HG03558 (cell line): ENCODE measurements around the gene ZNF598.

Source experiments
- ATAC-seq: cut with Tn5 transposase; IDR thresholded peaks from one replicate; pipeline ENCODE4 v1.9.1; 2021; ENCODE audit warnings: moderate number of reproducible peaks; ENCODE audit not compliant: unreplicated experiment; ENCODE audit errors: extremely low read depth

ZNF598 gene

GRCh38 chr16:2008631-2009163 is 924 bp downstream of the ZNF598 start:
- ATAC-seq = no peak

DNA sequence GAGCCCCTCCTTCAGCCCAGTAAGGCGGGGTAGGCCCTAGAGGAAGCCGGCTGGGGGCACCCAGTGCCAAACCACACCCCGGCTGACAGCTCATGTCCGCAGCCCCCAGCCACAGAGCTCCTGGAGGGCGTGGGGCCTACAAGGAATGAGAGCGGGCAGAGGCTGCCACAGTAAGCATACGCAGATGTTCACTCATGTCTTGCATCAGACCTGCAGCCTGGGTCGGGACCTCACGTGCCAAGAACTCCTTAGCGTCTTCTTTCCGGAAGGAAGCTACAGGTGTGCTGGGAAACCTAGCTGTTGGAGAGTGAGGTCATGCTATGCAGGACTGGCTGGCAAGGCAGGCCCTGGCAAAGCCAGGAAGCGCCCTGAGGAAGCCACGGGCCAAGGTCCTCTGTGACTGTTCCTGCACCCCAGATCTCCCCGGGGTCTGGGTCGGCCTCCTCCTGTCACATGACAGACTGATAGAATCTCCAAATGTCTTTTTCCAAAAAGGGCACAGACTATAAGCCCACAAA is 1.6 kb downstream of the ZNF598 start:
- no peak for ATAC-seq

GRCh38 chr16:2007081-2007836 is 2.4 kb downstream of the ZNF598 start:
- ATAC-seq = no peak

GRCh38 chr16:2006317-2006716 is 3.3 kb downstream of the ZNF598 start:
- no peak for ATAC-seq

- no peak for ATAC-seq
Measured at GRCh38 chr16:2005646-2006045, 4.0 kb downstream of the ZNF598 start.

DNA sequence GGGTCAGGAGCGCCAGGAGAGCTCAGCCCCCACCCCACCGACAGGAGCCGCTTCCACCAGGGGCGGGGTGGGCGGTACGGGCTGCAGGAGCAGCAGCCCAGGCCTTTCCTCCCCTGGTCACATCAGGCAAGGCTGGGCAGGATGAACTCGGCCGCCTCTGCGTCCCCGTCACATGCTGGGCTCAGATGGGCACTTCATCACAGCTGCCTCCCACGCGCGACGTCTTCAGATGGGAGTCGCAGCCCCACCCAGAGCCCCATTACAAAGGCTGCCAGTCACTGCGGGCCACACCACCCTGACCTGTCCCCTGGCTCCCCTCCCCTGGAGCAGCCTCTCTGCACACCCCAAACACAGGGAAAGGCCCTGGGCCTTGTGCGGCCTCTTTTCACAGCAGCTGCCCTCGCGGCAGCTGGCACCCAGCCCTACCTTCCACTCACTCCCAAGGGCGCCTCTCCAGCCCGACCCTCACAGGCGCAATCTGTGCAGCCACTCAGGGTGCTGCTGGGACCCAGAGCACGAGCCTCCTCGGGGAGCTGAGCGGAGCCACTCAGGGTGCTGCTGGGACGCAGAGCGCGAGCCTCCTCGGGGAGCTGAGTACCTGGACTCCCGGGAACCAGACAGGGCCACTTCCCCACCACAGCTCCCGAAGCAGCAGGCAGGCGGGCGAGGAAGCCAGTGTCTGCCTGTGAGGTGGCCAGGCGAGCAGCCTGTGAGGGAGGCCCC is 4.7 kb downstream of the ZNF598 start:
- no peak for ATAC-seq

- ATAC-seq = no peak
Measured at GRCh38 chr16:2003827-2004641, 5.6 kb downstream of the ZNF598 start.

DNA sequence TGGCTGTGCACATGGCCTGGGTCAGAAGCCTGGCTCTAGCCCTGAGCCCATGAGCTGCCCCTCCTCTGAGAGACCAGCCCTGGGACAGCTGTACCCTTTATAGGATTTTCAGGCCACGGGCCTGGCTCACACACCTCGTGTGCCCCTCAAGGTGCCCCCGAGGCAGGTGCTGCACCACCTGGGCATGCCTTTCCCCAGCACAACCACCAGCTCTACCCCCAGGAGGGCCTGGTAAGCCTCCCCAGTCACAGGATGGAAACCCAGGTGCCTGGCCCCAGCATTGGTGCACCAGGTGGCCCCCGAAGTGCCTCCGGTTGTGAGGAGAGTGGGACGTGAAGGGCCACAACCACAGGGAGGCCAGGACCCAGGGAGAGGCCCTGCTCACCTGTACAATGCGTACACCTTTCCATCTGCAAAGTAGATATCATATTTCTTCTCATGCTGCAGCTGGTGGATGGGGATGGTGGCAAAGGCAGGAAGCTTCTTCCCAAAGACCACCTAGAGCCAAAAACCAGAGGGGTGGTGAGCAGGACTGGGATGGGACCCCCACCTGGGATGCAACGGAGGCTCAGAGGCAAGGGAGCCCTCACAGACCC is 6.3 kb downstream of the ZNF598 start:
- ATAC-seq = no peak

DNA sequence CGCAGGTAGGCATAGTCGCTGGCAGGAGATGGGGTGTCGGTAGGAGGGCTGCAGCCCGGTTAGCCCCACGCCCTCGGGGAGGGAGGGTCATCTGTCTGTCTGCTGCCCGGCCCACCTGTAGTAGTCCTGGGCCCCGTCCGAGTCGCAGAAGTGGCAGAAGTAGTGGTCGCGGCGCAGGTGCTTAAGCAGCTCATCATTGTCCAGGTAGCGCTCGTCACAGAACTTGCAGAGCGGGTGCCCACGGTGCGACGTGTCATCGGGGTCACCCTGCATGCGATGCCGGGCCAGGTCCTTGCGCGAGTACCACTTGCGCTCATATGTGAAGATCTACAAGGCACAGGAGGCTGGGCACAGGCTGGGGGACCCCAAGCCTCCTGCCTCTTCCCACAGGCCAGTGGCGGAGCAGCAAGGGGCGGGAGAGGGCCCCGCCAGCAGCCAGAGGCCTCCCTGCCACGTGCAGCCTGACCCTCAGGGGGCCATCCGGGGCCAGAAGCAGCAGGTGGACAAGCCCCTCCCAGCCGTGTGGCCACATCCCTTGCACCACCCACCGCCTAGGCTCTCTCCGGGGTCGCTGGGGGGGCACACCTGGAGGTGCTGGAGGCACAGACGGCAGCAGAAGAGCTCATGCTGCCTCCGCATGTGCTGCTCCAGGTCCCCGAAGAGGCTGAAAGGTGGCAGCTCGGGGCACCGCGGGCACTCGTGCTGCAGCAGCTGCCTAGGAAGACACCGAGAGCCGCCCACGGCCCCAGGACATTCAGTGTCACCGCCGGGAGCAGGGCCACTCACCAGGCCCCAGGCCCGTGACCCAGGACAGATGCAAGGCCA is 7.0 kb downstream of the ZNF598 start:
- ATAC-seq = no peak

- ATAC-seq = no peak
Measured at GRCh38 chr16:2001456-2002355, 7.9 kb downstream of the ZNF598 start.

GRCh38 chr16:2001035-2001434 is 8.6 kb downstream of the ZNF598 start:
- no peak for ATAC-seq

GRCh38 chr16:1999866-2000514 is 9.6 kb downstream of the ZNF598 start:
- no peak for ATAC-seq

GRCh38 chr16:1998852-1999801 is 10.5 kb downstream of the ZNF598 start:
- ATAC-seq = no peak

DNA sequence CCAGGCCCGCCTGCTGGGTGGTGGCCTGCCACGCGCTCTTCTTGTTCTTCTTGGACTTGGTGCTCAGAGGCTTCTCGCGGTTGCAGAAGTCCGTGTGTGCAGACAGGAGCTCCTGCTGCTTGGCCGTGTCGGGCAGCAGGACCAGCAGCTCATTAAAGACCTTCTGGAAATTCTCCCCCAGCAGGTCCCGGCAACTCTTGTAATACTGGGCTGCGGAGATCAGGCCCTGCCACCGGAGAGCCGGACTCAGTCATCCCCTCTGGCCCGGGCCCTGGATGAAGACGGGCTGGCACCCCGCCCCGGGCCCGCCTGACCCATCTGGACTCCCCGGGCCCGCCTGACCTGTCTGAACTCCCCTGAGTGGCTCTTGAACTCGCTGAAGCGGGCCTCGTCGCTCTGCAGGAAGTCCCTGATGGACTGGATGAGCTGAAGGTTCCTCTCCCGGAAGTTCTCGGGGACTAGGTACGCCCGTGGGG is 11.2 kb downstream of the ZNF598 start:
- no peak for ATAC-seq

GRCh38 chr16:1997494-1998359 is 11.9 kb downstream of the ZNF598 start:
- no peak for ATAC-seq

- ATAC-seq = no peak
Measured at GRCh38 chr16:1993731-1994131, 15.9 kb downstream of the ZNF598 start.
